Vagina (tissue), 2 donors: ENCODE results near the gene GTF2IRD1.

Source experiments
- POLR2A ChIP-seq, 2 donors: fragments of 450-650 bp; IDR thresholded peaks; one replicate each; pipeline ENCODE4 v1.6.1; 2017; ENCODE audit warnings: antibody characterized with exemption in 2 of 2, mild to moderate bottlenecking in 2 of 2, moderate library complexity in 2 of 2
- POLR2AphosphoS5 ChIP-seq, 2 donors: sonication (generic); formaldehyde crosslinking; IDR thresholded peaks; one replicate each; pipeline ENCODE4 v1.9.0; 2017; ENCODE audit warnings: antibody characterized with exemption in 2 of 2, mild to moderate bottlenecking in 2 of 2, low read depth in 1 of 2; ENCODE audit not compliant: insufficient read depth in 1 of 2
- TF ChIP-seq, protein P1 (sequence below), 3 experiments: fragments of 450-650 bp in 2 of 3; fragments of 200-600 bp in 1 of 3; sonication (generic) in 1 of 3; IDR thresholded peaks; one replicate each; pipeline ENCODE4 v1.5.1; 2017 to 2019; ENCODE audit warnings: antibody characterized with exemption in 3 of 3, mild to moderate bottlenecking in 2 of 3, moderate library complexity in 2 of 3

DNA sequence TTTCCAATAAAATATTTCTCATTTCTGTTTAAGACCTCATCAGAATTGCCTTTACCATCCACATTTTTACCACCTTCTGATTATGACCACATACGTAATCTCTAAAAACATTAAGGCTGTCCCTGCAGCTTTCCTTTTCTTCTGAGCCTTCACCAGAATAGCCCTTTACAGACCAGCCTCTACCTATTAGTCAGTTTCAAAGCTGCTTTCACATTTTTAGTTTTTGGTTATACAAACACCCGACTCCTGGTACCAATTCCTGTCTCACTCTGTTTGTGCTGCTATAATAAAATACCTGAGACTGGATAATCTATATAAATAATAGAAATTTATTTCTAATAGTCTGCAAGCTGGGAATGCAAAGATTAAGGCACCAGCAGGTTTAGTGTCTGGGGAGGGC is 15.4 kb upstream of the GTF2IRD1 start:
- TF ChIP-seq, protein P1, sequence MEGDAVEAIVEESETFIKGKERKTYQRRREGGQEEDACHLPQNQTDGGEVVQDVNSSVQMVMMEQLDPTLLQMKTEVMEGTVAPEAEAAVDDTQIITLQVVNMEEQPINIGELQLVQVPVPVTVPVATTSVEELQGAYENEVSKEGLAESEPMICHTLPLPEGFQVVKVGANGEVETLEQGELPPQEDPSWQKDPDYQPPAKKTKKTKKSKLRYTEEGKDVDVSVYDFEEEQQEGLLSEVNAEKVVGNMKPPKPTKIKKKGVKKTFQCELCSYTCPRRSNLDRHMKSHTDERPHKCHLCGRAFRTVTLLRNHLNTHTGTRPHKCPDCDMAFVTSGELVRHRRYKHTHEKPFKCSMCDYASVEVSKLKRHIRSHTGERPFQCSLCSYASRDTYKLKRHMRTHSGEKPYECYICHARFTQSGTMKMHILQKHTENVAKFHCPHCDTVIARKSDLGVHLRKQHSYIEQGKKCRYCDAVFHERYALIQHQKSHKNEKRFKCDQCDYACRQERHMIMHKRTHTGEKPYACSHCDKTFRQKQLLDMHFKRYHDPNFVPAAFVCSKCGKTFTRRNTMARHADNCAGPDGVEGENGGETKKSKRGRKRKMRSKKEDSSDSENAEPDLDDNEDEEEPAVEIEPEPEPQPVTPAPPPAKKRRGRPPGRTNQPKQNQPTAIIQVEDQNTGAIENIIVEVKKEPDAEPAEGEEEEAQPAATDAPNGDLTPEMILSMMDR (IDR thresholded peaks at IDR 0.05) = no peak
- TF ChIP-seq POLR2AphosphoS5 (IDR thresholded peaks at IDR 0.05; ENCODE audit: insufficient read depth in 1 of 2, low read depth in 1 of 2) (no peak), POLR2A (IDR thresholded peaks at IDR 0.05) (no peak)
